ENCODE measurements around the gene ATAD2B. TPM values are rescaled to one million over a fixed set of nuclear protein-coding genes. Genes with fewer than 3 reads are reported as not detected.

The ATAD2B gene
- total and polyA plus RNA-seq, 2 of the 4 experiments (the other 2 are of a cell fraction) = 1.5 to 5.0 TPM

DNA sequence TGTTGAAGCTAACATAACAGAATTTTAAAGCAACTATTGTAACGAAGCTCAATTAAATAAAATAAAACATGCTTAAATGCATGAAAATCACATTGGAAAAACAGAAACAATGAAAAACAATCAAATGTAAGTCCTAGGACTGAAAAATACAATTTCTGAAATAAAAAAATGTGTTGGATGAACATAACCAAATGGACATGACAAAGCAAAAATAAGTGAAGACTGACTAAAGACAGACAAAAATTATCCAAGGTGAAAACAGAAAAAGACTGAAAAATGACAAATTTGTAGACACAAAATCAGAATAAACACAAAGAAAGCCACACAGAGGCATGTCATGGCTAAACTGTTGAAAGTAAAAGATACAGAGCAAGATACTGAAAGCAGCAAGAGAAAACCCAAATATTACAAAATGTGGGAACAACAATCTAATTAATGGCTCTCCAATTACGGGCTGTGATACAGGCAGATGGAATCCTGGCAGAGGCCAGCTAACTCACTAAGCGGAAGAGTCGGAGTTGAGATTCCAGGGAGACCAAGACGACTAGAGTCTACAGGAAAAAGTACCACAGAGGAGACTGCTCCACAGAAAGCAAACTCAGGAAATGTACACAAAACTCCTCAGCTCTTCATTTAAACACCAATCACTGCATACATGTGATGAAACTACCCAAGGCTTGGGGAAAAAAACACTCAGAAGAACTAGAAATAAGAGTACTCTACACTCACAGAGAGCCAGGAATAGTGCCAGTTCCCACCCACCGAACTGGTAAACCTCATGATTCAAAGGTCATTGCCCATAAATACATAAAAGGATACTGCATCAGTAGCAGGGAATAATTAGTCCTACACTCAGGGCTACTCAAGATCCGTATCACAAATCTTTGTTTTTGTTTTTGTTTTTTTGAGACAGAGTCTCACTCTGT, 83.6 kb downstream of the ATAD2B start:
- H3K4me3 ChIP-seq (ENCODE audit: insufficient read depth, low read depth, low read length) = no peak overlapping the region

More for the DNA sequence above, 83.6 kb downstream of the ATAD2B start:
- dilution Hi-C loops (cut with HindIII; ENCODE audit: low sequenced_read_pairs, unreplicated experiment) = no loop called here
- Histone ChIP-seq H2BK15ac (ENCODE audit: low read depth, low read length) (no peak overlapping the region), H4K5ac (ENCODE audit: low read depth, low read length) (no peak overlapping the region), H2BK5ac (ENCODE audit: low read depth, low read length, poor library complexity, severe bottlenecking) (no peak overlapping the region), H3K4ac (ENCODE audit: low read depth, low read length) (no peak overlapping the region; the same call in 1 of the 2 replicates), H3K56ac (ENCODE audit: extremely low read depth, insufficient read depth, low read length) (no peak overlapping the region), H3K27ac (ENCODE audit: insufficient read depth, low read length) (peak overlapping the region; percentile 17; the same call in 1 of the 2 replicates), H2AK9ac (replicated peaks; ENCODE audit: low read depth, low read length, poor library complexity) (no peak overlapping the region), H3K18ac (ENCODE audit: low read depth, low read length) (no peak overlapping the region), H3K23ac (ENCODE audit: low read depth, low read length) (0 out of 2 replicates have a peak overlapping the region, but pooled peaks have one; percentile 11), H2BK20ac (ENCODE audit: low read depth, low read length) (no peak overlapping the region), H3K4me2 (ENCODE audit: low read depth, low read length) (peak overlapping the region; percentile 39; the same call in 1 of the 2 replicates), H3K9me1 (ENCODE audit: insufficient read depth, low read length) (no peaks in the 10 kb centered on the region), H3K4me1 (ENCODE audit: control insufficient read depth, insufficient read depth, low read length) (no peaks in the 10 kb centered on the region), H3K36me3 (ENCODE audit: control insufficient read depth, insufficient read depth, low read length) (no peaks in the 10 kb centered on the region), H2BK120ac (ENCODE audit: low read depth, low read length) (no peak overlapping the region), H4K8ac (ENCODE audit: low read depth in 2 of 2, low read length in 2 of 2) (no peak overlapping the region), H3K9me3 (ENCODE audit: control insufficient read depth, insufficient read depth, low read length) (no peaks in the 10 kb centered on the region), H3K79me1 (ENCODE audit: low read depth in 1 of 2, low read length in 2 of 2) (peaks cover 3 to 13% of the 10 kb centered on the region in 2 experiments; a peak in 2 of 4 replicates), H3K14ac (replicated peaks; ENCODE audit: low read depth, low read length) (no peak overlapping the region), H2AK5ac (ENCODE audit: low read depth, low read length) (no peak overlapping the region), H4K91ac (ENCODE audit: insufficient read depth, low read depth, low read length) (no peak overlapping the region), H3K9ac (ENCODE audit: low read depth, low read length) (no peak overlapping the region), H2AFZ (replicated peaks; ENCODE audit: low read length, poor library complexity) (no peak overlapping the region), H3K27me3 (ENCODE audit: control insufficient read depth, insufficient read depth, low read length) (no peaks in the 10 kb centered on the region), H4K20me1 (ENCODE audit: insufficient read depth, low read length) (no peaks in the 10 kb centered on the region; the same call in 1 of the 2 replicates)
- DNase-seq (peak; percentile 44), ATAC-seq (ENCODE audit: low read depth) (peak; percentile 74)
- ChIA-PET CTCF (interaction anchor here (0.7 to 1.1 kb wide), 2 partner anchors 19 to 323 kb away, joined by 3 read pairs; no protein-coding TSS in a partner anchor), POLR2A (ENCODE audit: unreplicated experiment) (no interaction called here)
- no TSS peak for BruUV-seq (replicated peaks)
- no CpG with 5 or more reads among the region's 7 CpGs for WGBS, 2 experiments (ENCODE audit: extremely low coverage in 2 of 2, insufficient read length in 1 of 2)
- intact Hi-C loops (cut with micrococcal nuclease) = no loop called here
- TF ChIP-seq NFE2L2 (IDR thresholded peaks at IDR 0.05; ENCODE audit: low read depth, low read length) (no peak), RCOR1 (IDR thresholded peaks at IDR 0.05; ENCODE audit: insufficient replicate concordance, low read length) (no peak), CEBPB (IDR thresholded peaks at IDR 0.05; ENCODE audit: low read depth, low read length) (no peak), SMC3 (IDR thresholded peaks at IDR 0.05; ENCODE audit: low read depth, low read length) (no peak), POLR2A (IDR thresholded peaks at IDR 0.05; ENCODE audit: low read depth, low read length) (no peak), CHD1 (IDR thresholded peaks at IDR 0.05; ENCODE audit: low read depth, low read length) (no peak), RFX5 (IDR thresholded peaks at IDR 0.05; ENCODE audit: low read depth, low read length) (no peak), MAFK (IDR thresholded peaks at IDR 0.05; ENCODE audit: low read depth, low read length) (no peak), FOS (IDR thresholded peaks at IDR 0.05; ENCODE audit: low read depth, low read length) (no peak)
- TF ChIP-seq, protein P1, sequence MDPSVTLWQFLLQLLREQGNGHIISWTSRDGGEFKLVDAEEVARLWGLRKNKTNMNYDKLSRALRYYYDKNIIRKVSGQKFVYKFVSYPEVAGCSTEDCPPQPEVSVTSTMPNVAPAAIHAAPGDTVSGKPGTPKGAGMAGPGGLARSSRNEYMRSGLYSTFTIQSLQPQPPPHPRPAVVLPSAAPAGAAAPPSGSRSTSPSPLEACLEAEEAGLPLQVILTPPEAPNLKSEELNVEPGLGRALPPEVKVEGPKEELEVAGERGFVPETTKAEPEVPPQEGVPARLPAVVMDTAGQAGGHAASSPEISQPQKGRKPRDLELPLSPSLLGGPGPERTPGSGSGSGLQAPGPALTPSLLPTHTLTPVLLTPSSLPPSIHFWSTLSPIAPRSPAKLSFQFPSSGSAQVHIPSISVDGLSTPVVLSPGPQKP (IDR thresholded peaks at IDR 0.05; ENCODE audit: borderline replicate concordance, low read depth, low read length) = no peak
- in situ Hi-C loops (cut with MboI; ENCODE audit: low sequenced_read_pairs) = no loop called here
